Choroid plexus epithelial cell (primary cell): ENCODE data around the gene FMN1.

Source experiments
- DNase-seq: peaks from one replicate; pipeline ENCODE4 v3.0.0-alpha.2; 2010; ENCODE audit warnings: low read depth
- H3K4me3 ChIP-seq: 2 replicates; pipeline ENCODE4 v1.5.1; 2011; ENCODE audit warnings: low read depth, mild to moderate bottlenecking, control low read depth, low read length, moderate library complexity
- CTCF ChIP-seq: conservative IDR thresholded peaks from 2 replicates; pipeline ENCODE4 v1.5.1; 2011; ENCODE audit warnings: low read depth, mild to moderate bottlenecking, control low read depth, inconsistent platforms, low read length, moderate library complexity

The FMN1 gene

GRCh38 chr15:33163816-33164215, 30.7 kb downstream of the FMN1 start:
- DNase-seq, result no peak
- no peak for TF ChIP-seq CTCF
- H3K4me3 ChIP-seq, result no peak overlapping the region

GRCh38 chr15:33161209-33161608, 33.3 kb downstream of the FMN1 start:
- DNase-seq, result no peak
- no peak for TF ChIP-seq CTCF
- H3K4me3 ChIP-seq, result no peak overlapping the region

GRCh38 chr15:33160581-33161165, 33.8 kb downstream of the FMN1 start:
- no peak for TF ChIP-seq CTCF
- DNase-seq, result peak; percentile 54

GRCh38 chr15:33159726-33160453, 34.6 kb downstream of the FMN1 start:
- H3K4me3 ChIP-seq, result no peak overlapping the region
- no peak for DNase-seq
- peak; percentile 29 for TF ChIP-seq CTCF

More at GRCh38 chr15:33160581-33161165, 33.8 kb downstream of the FMN1 start:
- no peak overlapping the region for H3K4me3 ChIP-seq

- no peak overlapping the region for H3K4me3 ChIP-seq
- DNase-seq, result no peak
- no peak for TF ChIP-seq CTCF
Measured at GRCh38 chr15:33158366-33158765, 36.1 kb downstream of the FMN1 start.

- no peak for DNase-seq
- H3K4me3 ChIP-seq, result no peak overlapping the region
- TF ChIP-seq CTCF, result no peak
Measured at GRCh38 chr15:33157371-33158037, 37.0 kb downstream of the FMN1 start.
